GM18870 (cell line): Measurements from ENCODE around the gene SPP1.
"Not testable (repeated sequence)": the region's sequence is repeated elsewhere in the genome, so short reads cannot be mapped to it uniquely, and the experiment has no call there.

ENCODE experiments used
- ATAC-seq: cut with Tn5 transposase; IDR thresholded peaks from one replicate; pipeline ENCODE4 v1.9.1; 2021; ENCODE audit warnings: moderate library complexity; ENCODE audit not compliant: unreplicated experiment

Gene SPP1

DNA sequence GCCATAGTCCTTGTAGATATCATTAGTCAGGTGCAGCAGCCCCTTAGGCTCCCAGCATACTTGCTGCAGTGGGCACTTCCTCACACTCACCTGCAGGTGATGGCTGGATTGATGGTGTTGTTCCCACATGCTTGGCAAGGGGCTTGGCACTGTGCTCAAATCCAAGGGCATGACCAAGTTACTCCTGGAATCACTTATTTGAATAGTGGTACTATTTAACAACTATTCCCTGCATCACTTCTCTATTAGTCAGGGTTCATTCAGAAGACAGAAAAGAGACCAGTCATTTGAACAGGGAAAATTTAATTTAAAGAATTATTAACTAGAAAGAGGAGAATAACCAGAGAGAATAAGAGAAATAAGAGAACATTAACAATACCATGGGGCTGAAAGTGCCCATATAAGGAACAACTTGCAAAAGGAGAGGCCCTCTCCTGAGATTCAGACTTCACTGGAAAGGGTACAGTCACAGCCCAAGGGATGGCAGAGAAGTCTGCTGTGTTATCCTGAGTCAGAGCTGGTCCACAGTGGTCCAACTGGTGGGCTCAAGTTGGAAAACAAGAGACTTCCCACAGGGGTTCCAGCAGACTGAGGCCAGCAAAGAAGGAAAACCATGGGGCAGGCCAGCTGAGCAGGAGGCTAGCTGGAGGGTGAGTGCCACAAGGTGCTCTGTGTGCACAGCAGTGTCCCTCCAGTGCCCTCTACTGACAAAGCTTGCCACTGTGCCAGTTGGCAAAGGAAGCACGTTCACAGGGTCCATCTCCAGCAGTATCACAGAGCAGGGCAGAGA lies 9.8 kb downstream of the SPP1 start:
- peak; percentile 61 for ATAC-seq

DNA sequence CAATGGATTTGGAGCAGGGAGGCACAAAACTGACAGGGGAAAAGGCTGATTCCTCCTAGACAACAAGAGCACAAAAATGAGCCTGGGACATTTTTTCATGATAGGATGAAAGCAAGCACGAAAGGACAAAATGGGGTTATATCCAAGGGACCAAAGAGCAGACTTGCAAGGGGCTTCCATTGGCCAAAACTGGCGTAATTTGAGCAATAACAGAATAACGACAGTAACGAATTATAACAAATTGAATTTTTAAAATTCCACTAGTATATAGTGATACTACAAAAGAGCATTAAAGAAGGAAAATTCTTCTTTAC lies 10.3 kb downstream of the SPP1 start:
- ATAC-seq = no peak

DNA sequence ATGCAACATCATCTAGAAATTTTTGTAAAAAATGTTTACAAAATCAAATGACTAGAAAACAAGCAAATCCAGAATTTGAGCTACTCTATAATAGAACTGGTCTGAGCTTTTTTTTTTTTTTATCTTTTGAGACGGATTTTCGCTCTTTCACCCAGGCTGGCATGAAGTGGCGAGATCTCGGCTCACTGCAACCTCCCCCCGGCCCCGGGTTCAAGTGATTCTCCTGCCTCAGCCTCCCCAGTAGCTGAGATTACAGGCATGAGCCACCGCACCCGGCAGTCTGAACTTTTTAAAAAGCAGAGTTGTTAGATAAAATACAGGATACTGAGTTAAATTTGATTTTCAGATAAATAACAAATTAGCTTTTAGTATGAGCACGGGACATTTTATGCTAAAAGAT lies 11.0 kb downstream of the SPP1 start:
- no peak for ATAC-seq

DNA sequence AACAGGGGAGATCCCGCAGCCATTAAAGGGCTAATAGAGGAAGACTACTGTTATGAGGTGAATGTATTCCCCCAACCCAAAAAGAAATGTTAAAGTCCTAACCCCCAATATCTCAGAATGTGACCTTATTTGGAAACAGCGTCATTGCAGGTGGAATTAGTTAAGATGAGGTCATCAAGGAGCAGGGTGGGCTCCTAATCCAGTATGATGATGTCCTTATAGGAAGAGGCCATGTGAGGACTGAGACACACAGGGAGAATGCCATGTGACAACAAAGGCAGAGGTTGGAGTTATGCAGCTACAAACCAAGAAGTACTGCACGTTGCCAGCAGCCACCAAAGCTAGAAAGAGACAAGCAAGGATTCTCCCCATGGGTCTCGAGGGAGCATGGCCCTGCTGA lies 14.3 kb downstream of the SPP1 start:
- ATAC-seq = no peak

DNA sequence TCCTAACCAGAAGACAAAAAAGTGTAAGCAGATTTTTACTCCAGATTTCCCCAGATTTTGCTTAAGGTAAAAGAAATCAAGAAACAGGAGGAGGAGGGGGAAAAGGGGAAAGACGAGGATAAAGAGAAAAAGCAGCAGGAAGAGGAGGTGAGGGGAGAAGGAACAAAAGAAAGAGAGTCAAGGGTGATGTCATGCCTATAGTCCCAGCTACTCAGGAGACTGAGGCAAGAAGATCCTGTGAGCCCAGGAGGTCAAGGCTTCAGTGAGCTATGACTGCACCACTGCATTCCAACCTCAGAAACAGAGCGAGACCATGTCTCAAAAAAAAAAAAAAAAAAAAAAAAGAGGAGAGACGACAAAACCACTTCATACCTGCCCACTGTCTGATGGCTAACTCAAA lies 19.9 kb downstream of the SPP1 start:
- ATAC-seq = no peak

DNA sequence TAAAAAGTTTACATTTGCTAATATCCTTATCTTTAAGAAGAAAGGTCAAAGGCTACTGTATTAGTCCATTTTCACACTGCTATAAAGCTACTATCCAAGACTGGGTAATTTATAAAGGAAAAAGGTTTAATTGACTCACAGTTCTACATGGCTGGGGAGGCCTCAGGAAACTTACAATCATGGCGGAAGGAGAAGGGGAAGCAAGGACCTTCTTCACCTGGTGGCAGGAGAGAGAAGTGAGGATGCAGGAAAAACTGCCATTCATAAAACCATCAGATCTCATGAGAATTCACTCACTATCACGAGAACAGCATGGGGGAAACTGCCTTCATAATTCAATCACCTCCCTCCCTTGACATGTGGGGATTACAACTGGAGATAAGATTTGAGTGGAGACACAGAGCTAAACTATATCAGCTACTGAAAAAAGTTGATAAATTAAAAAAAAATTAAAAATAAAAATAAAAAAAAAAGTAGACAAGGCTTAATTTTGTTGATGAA lies 23.7 kb downstream of the SPP1 start:
- ATAC-seq = not testable (repeated sequence)

DNA sequence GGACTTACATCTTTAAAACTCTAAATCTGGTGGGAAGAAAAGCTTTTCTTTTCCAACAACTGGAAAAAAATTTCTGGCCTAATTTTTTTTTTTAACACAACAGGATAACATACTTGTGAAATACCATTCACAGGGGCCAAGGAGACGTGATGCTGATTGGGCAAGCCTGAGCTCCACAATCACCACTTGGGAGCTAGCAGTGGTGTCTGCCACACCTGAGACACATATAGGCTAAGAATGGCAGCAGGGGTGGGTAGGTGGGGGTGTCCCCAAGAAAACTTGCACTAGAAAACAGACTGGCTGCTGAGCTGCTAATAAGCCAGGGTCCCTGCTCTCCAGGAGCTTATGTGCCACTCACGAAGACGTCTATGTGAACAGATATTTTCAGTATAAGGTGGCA lies 26.4 kb downstream of the SPP1 start:
- ATAC-seq = no peak

DNA sequence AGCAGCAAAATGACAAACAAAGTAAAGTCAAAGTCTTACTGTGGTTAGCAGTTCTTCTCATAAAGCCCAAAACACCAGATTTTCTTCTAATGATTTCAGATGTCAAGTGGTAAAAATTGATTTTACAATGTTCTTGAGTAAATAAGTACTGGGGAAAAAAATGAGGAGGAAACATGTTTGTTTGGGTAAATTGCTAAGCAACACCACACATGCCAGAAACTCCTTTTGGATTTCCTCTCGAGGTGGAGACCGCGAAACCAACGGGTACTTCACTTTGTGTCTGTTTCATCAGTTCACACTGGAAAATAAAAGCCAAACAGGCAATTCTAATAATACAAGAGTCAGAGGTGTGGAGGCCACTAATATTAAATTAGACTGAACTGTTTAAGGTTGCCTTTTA lies 27.3 kb downstream of the SPP1 start:
- no peak for ATAC-seq

DNA sequence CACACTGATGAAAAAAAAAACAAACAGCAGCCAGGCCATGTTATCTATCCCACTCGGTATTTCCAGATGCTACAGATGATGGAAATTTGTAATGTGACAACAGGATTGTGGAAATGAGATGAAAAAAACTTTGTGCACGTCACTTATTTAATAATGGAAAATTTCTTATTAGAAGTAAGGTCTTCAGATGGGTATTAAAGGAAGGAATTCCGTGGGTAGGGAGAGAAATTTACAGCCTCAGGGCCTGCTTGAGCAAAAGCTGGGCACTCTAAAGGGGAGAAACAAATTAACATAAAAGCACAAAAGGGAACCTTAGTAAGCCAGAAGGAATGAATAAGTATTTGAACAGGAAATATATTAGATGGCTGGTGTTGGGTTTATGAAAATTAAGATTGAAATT lies 27.7 kb downstream of the SPP1 start:
- ATAC-seq = no peak

DNA sequence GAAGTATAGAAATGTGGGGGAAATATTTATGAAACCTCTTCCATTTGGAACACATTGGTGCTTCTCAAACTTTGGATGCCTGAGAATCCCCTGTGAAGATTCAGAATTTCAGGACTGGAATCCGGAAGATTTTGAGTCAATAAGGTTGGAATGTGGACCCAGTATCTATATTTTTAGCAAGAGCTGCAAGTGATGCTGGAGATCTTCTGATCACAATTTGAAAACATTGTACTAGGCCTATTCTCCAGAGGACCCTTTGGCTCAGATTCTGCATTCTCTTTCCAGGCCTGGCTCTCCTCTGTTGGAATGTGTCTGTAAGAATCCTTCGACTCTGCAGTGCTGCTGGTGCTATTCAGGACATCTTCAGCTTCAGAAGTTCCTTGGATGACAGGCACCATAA lies 29.6 kb downstream of the SPP1 start:
- no peak for ATAC-seq

DNA sequence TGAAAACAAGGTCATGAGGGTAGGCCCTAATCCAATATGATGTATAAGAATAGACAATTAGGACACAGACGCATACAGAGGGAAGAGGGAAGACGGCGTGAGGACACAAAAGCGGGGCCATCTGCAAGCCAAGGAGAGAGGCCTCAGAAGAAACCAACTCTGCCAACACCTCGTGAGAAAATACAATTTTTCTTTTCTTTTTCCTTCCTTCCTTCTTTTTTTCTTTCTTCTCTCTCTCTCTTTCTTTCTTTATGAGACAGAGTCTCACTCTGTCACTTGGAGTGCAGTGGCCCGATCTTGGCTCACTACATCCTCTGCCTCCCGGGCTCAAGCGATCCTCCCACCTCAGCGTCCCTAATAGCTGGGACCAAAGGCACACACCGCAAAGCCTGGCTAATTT lies 30.4 kb downstream of the SPP1 start:
- no peak for ATAC-seq

DNA sequence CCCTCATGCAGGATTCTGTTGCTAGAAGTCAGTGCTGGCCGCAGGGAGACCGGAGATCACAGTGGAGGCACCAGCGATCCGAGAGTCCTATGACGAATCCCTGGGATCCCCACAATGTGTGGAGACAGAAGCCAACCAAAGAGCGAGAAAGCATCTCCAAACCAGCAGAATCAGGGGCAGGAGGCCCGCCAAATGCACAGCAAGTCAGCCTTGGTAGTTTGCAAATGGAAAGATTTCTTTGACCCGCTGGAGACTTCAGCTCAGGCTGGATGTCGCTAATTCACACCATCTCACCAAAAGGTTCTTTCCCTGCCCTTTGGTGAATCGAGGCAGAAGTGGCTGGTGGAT lies 31.4 kb downstream of the SPP1 start:
- ATAC-seq = no peak

DNA sequence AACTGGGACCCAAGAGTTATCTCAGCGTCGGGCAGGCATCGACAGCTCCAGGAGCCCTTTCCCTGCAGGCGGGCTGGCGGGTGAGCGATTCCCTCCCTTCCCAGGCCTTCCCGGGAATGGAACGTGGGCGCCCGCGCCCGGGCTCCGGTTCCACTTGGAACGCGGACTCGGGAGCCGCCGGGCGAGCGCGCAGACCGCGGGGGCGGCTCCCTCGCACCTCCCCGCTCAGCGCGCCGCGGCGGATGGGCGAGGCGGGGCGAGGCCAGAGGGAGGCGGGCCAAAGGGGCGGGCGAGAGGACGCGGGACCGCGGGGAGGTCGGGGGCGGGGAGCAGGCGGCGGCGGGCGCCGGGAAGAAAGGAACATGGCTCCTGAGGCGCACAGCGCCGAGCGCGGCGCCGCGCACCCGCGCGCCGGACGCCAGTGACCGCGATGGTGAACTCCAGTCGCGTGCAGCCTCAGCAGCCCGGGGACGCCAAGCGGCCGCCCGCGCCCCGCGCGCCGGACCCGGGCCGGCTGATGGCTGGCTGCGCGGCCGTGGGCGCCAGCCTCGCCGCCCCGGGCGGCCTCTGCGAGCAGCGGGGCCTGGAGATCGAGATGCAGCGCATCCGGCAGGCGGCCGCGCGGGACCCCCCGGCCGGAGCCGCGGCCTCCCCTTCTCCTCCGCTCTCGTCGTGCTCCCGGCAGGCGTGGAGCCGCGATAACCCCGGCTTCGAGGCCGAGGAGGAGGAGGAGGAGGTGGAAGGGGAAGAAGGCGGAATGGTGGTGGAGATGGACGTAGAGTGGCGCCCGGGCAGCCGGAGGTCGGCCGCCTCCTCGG lies 32.0 kb downstream of the SPP1 start, which contains the start of gene PKD2:
PKD2 (plus strand) TSS at position 332 of the 818 bp plus-strand sequence; CDS start at position 431, 99 bp downstream.
- peak; percentile 51 for ATAC-seq

DNA sequence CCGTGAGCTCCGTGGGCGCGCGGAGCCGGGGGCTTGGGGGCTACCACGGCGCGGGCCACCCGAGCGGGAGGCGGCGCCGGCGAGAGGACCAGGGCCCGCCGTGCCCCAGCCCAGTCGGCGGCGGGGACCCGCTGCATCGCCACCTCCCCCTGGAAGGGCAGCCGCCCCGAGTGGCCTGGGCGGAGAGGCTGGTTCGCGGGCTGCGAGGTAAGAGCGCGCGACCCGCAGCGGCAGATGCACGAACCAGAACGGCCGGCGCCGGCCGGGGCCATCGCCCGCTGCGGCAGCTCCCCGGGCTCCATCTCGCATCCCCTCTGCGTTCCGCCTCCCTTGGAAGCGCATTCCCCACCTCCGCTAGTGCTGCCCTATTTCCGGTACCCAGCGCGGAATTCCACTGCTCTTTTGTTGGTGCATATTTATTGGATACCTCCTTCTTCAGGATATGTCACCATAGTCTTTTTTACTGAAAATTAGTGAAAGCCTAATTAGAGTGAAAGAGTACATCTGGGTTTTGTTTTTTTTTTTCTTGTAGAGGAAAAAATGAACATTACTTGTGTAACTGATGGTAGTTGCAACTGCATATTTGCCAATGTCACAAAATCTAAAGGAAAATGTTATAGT lies 32.7 kb downstream of the SPP1 start:
- peak; percentile 10 for ATAC-seq

DNA sequence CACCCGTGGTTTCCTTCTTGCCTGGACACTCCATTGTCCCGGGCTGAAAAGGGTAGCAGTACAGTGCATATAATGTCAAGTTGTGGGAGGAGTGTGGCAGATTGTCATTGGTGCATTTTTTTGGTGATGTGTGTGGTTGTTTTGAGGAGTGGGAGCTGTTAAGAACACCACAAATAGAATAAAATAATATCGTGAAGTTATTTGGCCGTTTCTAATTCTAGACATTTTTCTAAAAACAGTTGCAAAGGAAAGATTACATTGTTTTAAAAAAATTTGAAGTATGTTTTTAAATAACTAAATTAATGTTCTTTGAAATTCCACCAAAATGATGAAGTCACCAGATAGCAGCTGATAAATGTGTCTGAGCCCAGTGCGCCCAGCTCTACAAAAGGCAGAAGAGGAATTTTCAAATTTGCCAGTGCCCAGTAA lies 33.2 kb downstream of the SPP1 start:
- no peak for ATAC-seq

DNA sequence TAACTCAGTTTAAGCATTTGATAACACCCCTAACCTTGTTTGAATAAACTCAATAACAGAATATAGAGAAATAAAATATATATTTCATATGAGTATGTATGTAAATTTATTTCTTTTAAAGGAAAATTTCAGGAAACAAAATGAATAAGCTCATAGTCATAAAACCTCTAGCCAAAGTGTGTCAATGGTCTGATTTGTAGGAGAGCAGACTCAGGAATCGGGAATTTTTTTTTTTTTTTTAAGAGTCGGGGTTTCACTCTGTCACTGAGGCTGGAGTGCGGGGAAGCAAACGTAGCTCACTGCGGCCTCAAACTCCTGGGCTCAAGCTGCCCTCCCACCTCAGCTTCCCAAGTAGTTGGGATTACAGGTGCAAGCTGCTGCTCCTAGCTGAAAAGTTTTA lies 34.4 kb downstream of the SPP1 start:
- ATAC-seq = no peak

DNA sequence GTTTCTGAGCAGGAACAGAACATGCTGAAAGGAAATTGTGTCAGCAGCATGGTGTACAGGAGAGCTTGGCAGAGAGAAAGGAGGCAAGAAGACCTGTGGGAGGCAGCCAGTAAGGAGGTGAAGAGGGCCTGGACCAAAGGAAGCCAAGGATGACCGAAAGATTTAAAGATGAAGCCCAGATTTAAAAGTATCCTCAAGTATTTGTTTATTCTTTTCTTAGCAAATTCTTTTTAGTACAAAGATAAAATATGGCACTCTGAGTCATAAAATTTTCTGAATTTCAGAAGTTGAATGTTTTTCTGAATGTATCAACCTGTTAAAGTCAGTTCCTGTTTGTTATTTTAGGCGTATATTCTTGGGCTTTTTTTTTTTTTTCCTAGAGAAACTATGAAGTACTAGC lies 35.5 kb downstream of the SPP1 start:
- ATAC-seq = no peak

DNA sequence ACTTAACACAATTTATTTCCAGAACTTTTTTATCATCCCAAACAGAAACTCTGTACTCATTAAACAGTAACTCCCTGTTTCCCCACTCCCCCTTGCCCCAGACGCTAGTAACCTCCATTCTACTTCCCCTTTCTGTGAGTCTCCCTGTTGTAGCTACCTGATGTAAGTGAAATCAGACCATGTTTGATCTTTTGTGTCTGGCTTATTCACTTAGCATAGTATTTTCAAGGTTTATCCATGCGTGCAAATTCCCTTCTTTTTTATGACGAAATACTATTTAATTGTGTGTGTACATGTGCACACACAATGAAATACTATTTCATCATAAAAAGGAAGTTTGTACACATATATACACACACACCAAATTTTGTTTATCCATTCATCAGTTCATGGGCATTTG lies 37.1 kb downstream of the SPP1 start:
- ATAC-seq = peak; percentile 68

DNA sequence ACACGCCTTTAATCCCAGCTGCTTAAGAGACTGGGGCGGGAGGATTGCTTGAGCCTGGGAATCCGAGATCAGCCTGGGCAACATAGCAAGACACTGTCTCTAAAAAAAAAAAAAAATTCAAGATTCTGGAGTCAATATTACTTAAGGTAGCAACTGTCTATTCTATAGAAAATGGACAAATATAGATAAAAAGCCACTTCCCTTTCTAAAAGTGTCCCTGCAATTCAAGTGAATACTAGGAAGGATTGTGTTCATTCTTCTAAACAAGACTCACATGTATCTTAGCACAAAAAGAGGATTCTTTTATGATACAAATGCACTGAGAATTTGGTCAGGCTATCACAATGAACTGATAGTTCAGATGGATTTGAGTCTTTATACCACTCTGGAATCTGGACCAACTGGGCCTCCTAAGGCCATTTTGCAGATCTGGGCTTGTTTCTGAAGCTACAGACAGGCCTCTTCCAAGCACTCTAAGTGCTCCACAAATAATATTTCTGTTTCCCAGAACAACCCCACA lies 38.9 kb downstream of the SPP1 start:
- no peak for ATAC-seq

DNA sequence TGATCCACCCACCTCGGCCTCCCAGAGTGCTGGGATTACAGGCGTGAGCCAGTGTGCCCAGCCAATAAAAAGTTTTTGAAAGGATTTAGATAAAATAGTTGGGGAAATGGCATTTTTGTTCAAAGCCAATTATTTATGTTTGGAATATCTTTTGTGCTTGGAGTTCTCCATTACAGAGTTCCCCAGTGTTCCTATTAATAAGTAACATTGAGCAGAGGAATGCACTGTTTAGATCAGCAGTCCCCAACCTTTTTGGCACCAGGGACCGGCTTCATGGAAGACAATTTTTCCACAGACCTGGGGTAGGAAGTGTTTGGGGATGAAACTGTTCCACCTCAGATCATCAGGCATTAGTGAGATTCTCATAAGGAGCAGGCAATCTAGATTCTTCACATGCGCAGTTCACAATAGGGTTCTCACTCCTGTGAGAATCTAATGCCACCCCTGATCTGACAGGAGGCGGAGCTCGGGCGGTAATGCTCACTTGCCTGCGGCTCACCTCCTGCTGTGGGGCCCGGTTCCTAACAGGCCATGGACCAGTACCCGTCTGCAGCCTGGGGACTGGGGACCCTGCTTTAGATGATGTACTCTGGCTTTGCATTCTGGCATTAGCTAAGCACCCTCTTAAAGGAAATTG lies 40.3 kb downstream of the SPP1 start:
- ATAC-seq = no peak
